Breast epithelium (tissue), 4 donors: ENCODE data around the gene CCDC39. TPM values are rescaled to one million over a fixed set of nuclear protein-coding genes. Genes with fewer than 3 reads are reported as not detected.
"Not testable (repeated sequence)": the region's sequence is repeated elsewhere in the genome, so short reads cannot be mapped to it uniquely, and the experiment has no call there.

Experiments
- DNase-seq, 2 donors: peaks; one replicate each; pipeline ENCODE4 v3.0.0-alpha.2; 2019; ENCODE audit warnings: low spot score in 2 of 2
- H3K27ac ChIP-seq, 2 donors: fragments of 200-600 bp; sonication (generic) in 1 of 2; one replicate each; pipeline ENCODE4 v1.5.1; 2016 to 2019; ENCODE audit warnings: mild to moderate bottlenecking in 1 of 2
- H3K27me3 ChIP-seq, 2 donors: fragments of 200-600 bp; sonication (generic) in 1 of 2; one replicate each; pipeline versions ENCODE4 v1.5.1 to v1.6.0; 2017 to 2019; ENCODE audit warnings: control low read depth in 1 of 2, mild to moderate bottlenecking in 1 of 2
- H3K36me3 ChIP-seq: fragments of 200-600 bp; one replicate; pipeline ENCODE4 v1.5.1; 2019
- H3K4me1 ChIP-seq, 2 donors: fragments of 200-600 bp; sonication (generic); one replicate each; pipeline ENCODE4 v1.5.1; 2016 to 2019; ENCODE audit warnings: control low read depth in 1 of 2
- H3K4me3 ChIP-seq, 3 donors: fragments of 200-600 bp; sonication (generic); 1 replicate in 2 of 3; 2 replicates in 1 of 3; pipeline ENCODE4 v1.5.1; 2016 to 2019; ENCODE audit warnings: mild to moderate bottlenecking in 3 of 3, moderate library complexity in 2 of 3
- H3K9me3 ChIP-seq, 2 donors: fragments of 200-600 bp; sonication (generic) in 1 of 2; one replicate each; pipeline ENCODE4 v1.5.1; 2016 to 2019; ENCODE audit warnings: control low read depth in 1 of 2
- CTCF ChIP-seq, 3 donors: fragments of 450-650 bp; IDR thresholded peaks; one replicate each; pipeline ENCODE4 v1.5.1; 2016 to 2017; ENCODE audit warnings: antibody characterized with exemption in 3 of 3, mild to moderate bottlenecking in 3 of 3, moderate library complexity in 3 of 3
- POLR2A ChIP-seq: fragments of 450-650 bp; IDR thresholded peaks from one replicate; pipeline ENCODE4 v1.6.1; 2016; ENCODE audit warnings: antibody characterized with exemption, mild to moderate bottlenecking, moderate library complexity
- POLR2AphosphoS5 ChIP-seq, 3 donors: sonication (generic); formaldehyde crosslinking; IDR thresholded peaks; one replicate each; pipeline ENCODE4 v1.6.1; 2017; ENCODE audit warnings: antibody characterized with exemption in 3 of 3
- intact Hi-C: fragments of 100-400 bp; cut with DNase I; formaldehyde crosslinking; loops from one replicate; pipeline ENCODE4 v1.15.1; 2023; ENCODE audit warnings: low total_unique reads
- total RNA-seq, 3 donors: library from RNA; depleted of rRNA; stranded (reverse); fragments of >200 nt; gene quantifications; one replicate each; pipeline ENCODE4 v1.1.0, GENCODE V29; 2016

CCDC39 gene
- total RNA-seq, 3 donors from 2014 or later, result 0.32 to 0.33 TPM; not detected in 1

DNA sequence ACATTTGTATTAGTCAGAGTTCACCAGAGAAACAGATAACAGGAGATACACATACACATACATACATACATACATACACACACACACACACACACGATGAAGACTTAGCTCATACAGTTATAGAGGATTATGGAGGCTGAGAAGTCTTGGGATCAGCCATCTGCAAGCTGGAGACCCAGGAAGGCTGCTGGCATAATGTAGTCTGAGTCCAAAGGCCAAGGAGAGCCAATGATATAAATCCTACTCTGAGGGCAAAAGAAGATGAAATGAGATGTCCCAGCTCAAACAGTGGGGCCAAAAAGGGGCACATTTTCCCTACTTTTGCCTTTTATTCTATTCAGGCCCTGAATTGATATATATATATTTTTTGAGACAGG lies 83.7 kb downstream of the CCDC39 start:
- no peak for DNase-seq
- Histone ChIP-seq H3K4me3 (no peak overlapping the region), H3K27ac (no peak overlapping the region), H3K4me1 (no peaks in the 10 kb centered on the region), H3K36me3 (no peaks in the 10 kb centered on the region), H3K9me3 (no peaks in the 10 kb centered on the region), H3K27me3 (no peaks in the 10 kb centered on the region)
- TF ChIP-seq POLR2AphosphoS5 (IDR thresholded peaks at IDR 0.05) (no peak), POLR2A (no peak), CTCF (IDR thresholded peaks at IDR 0.05) (no peak)
- intact Hi-C loops, result no loop called here

DNA sequence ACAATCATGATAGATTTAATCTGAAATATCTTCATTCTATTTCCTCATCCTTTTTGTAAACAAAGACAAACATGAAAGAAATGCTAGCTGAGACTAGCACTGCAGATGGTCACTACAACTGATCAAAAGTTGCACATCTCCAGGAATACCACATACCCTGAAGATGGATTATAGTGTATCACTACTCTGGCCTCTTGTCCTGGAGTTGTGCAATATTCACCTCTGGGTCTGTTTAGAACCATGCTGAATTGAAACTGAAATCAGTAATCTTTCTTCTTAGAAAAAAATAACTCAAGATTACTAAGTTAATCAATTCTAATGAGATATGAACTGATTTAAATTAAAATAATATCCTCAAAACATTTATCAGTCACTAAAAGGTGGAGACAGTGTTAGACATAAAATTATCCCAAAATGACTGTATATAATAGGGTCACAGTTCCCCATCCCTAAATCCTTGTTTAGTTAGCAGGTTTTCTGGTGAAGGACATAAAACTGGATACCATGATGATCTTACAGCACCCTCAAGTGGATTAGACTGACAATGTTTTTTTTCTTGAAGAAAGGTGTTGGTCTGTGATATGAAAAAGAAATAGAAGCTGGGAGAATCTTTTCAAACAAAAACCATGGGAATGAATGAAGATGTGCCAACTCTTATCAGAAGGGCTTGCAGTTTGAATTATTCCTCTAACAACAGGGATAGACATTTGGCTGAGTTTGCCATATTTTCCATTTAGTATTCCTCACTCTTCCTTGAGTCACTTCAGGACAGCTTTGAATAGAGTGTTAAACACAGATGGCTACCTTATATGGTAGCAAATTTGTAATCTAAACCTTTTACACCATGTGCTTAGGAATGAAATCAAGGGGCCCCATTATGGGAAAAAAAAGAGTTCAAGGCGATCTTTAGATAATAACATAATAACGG lies 84.4 kb downstream of the CCDC39 start:
- H3K36me3 ChIP-seq, result no peaks in the 10 kb centered on the region
- no peak overlapping the region for H3K27ac ChIP-seq
- H3K9me3 ChIP-seq, result no peaks in the 10 kb centered on the region
- H3K4me1 ChIP-seq, result no peaks in the 10 kb centered on the region
- DNase-seq, result no peak
- TF ChIP-seq CTCF (IDR thresholded peaks at IDR 0.05) (peak in 1 of 3 donors; percentile 7), POLR2A (no peak)
- H3K4me3 ChIP-seq, result no peak overlapping the region
- intact Hi-C loops, result no loop called here
- H3K27me3 ChIP-seq, result no peaks in the 10 kb centered on the region

- H3K9me3 ChIP-seq, H3K36me3 ChIP-seq, H3K27ac ChIP-seq, H3K4me3 ChIP-seq, H3K4me1 ChIP-seq, DNase-seq, intact Hi-C loops, H3K27me3 ChIP-seq: not testable (repeated sequence)
Measured at GRCh38 chr3:180593631-180594030, 85.7 kb downstream of the CCDC39 start.

DNA sequence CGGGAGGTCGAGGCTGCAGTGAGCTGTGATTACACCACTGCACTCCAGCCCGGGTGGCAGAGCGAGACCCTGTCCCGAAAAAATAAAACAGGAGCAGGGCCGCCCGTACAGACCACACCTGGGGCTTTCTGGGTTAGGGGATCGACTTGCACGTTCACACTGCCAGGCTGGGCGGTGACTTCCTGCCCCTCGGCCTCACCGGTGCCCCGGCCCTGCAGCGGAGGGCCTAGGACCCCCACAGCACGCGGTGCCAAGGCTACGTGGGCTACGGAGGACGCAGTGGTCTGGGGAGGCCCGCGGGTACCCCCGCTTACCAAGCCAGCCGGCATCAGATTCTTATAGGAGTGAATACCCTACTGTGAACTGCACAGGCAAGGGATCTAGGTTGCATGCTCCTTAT lies 88.9 kb downstream of the CCDC39 start:
- Histone ChIP-seq H3K36me3 (no peaks in the 10 kb centered on the region), H3K4me3 (no peak overlapping the region), H3K9me3 (no peaks in the 10 kb centered on the region), H3K27me3 (peaks cover 0 to 10% of the 10 kb centered on the region in 2 donors), H3K27ac (no peak overlapping the region), H3K4me1 (no peaks in the 10 kb centered on the region)
- TF ChIP-seq CTCF (IDR thresholded peaks at IDR 0.05), result no peak
- DNase-seq, result no peak
- intact Hi-C loops, result no loop called here

DNA sequence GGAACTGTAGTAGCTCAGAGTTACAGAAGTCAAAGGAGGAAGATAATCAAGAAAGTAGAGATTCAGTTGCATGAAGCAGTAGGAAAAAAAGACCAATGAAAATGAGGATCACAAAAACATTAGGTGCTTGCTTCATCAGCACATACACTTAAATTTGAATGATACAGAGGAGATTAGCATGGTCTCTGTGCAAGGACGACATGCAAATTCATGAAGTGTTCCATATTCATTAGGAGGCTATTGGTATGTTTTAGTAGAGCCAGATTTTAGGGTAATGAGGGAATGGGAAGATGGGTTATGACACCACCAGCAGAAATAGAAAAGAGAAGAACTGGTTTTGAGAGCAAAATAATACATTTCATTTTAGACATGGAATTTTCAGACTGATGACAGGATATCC lies 98.4 kb downstream of the CCDC39 start:
- peaks cover 0 to 5% of the 10 kb centered on the region in 2 donors for H3K27me3 ChIP-seq
- H3K9me3 ChIP-seq, result no peaks in the 10 kb centered on the region
- no peak for DNase-seq
- TF ChIP-seq CTCF (IDR thresholded peaks at IDR 0.05), result no peak
- TF ChIP-seq POLR2AphosphoS5 (IDR thresholded peaks at IDR 0.05), result no peak
- no peak for TF ChIP-seq POLR2A
- H3K4me3 ChIP-seq, result no peak overlapping the region
- H3K4me1 ChIP-seq, result no peaks in the 10 kb centered on the region
- intact Hi-C loops, result no loop called here
- no peak overlapping the region for H3K27ac ChIP-seq
- no peaks in the 10 kb centered on the region for H3K36me3 ChIP-seq
